CD4-positive, alpha-beta T cell treated with Interleukin-17A for 1 hour (primary cell): ENCODE data around the gene C12orf57.
A peak's percentile ranks its signal among the peaks of the same experiment; 100 is the strongest.

Experiments
- DNase-seq: peaks from one replicate; pipeline ENCODE4 v3.0.0-alpha.2; 2020

C12orf57 gene

DNA sequence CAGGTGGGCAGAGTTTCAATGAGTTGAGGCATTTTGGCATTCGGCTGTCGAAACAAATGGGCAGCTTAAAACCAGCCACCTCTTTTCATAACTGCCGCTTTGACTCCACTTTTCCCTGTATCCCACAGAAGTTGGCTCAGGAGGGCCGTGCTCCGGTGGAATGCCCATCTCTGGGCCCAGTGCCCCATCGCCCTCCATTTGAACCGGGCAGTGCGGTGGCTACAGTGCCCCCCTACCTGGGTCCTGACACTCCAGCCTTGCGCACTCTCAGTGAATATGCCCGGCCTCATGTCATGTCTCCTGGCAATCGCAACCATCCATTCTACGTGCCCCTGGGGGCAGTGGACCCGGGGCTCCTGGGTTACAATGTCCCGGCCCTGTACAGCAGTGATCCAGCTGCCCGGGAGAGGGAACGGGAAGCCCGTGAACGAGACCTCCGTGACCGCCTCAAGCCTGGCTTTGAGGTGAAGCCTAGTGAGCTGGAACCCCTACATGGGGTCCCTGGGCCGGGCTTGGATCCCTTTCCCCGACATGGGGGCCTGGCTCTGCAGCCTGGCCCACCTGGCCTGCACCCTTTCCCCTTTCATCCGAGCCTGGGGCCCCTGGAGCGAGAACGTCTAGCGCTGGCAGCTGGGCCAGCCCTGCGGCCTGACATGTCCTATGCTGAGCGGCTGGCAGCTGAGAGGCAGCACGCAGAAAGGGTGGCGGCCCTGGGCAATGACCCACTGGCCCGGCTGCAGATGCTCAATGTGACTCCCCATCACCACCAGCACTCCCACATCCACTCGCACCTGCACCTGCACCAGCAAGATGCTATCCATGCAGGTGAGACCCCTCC lies 5.2 kb upstream of the C12orf57 start:
- DNase-seq = no peak

DNA sequence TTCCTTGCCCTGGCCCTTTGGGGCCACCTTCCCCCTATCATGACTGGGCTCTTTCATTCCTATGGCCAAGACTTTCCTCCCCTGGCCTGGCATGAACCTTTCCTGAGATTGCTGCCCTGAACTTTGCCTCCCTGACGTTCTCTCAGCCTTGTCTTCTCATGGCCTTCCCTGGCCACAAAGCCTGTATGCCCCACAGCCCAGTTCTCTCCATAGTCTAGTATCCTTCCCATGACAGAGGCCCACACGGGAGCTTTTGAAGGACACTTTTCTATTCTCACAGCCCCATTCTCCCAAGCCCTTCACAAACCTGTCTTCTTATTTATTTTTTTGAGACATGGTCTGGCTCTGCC lies 4.7 kb upstream of the C12orf57 start:
- no peak for DNase-seq

DNA sequence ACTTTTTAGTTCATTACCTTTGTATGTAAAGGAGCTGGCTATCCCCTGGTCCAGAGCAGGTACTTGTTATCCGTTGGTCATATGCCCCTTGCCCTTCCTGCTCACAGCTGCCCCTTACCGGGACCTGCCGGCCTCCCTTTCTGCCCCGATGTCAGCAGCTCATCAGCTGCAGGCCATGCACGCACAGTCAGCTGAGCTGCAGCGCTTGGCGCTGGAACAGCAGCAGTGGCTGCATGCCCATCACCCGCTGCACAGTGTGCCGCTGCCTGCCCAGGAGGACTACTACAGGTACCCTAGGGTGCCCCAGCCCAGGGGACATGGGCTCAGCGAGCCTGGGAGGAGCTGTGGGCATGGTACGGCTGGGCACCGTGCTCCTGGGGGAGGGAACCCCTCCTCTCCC lies 2.6 kb upstream of the C12orf57 start:
- no peak for DNase-seq

DNA sequence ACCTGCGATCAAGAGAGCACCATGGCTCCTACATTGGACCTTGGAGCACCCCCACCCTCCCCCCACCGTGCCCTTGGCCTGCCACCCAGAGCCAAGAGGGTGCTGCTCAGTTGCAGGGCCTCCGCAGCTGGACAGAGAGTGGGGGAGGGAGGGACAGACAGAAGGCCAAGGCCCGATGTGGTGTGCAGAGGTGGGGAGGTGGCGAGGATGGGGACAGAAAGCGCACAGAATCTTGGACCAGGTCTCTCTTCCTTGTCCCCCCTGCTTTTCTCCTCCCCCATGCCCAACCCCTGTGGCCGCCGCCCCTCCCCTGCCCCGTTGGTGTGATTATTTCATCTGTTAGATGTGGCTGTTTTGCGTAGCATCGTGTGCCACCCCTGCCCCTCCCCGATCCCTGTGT lies 2.0 kb upstream of the C12orf57 start:
- DNase-seq = no peak

GRCh38 chr12:6942331-6942665 lies 1.5 kb upstream of the C12orf57 start:
- peak; percentile 18 for DNase-seq

DNA sequence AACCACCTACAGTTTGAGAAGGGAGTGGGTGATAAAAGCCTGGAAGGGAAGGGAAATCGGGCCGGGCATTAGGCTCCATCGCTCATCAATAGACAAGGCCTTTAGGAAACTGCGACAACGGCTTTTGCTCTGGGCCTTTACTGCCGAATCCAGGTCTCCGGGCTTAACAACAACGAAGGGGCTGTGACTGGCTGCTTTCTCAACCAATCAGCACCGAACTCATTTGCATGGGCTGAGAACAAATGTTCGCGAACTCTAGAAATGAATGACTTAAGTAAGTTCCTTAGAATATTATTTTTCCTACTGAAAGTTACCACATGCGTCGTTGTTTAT lies 467 bp upstream of the C12orf57 start:
- DNase-seq = peak; percentile 94

DNA sequence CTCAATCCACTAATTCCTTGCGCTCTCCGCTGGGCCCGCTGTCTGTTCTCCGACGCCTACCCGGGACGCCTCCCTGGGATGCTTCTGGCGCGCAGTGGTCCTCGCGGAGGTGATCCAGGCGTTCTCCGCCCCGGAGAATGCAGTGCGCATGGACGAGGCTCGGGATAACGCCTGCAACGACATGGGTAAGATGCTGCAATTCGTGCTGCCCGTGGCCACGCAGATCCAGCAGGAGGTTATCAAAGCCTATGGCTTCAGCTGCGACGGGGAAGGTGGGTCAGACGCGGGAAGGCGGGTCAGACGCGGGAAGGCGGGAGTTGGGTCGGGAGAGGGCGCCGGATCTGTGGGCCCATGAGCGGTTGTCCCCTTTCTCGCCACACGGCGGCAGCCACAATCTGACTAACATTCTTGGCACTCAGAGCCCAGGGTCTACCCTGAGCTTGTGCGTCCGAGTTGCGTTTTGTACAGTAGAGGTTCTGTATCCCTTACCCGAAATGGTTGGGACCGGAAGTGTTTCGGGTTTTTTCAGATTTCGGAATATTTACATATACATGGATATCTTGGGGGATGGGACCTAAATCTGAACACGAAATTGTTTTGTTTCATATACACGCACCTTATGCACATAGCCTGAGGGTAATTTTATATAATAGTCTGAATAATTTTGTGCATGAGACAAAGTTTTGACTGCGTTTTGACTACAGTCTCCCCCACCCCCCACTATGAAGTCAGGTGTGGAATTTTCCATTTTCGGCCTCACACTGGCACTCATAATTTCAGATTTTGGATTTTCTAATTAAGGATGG lies 762 bp downstream of the C12orf57 start:
- peak; percentile 91 for DNase-seq

DNA sequence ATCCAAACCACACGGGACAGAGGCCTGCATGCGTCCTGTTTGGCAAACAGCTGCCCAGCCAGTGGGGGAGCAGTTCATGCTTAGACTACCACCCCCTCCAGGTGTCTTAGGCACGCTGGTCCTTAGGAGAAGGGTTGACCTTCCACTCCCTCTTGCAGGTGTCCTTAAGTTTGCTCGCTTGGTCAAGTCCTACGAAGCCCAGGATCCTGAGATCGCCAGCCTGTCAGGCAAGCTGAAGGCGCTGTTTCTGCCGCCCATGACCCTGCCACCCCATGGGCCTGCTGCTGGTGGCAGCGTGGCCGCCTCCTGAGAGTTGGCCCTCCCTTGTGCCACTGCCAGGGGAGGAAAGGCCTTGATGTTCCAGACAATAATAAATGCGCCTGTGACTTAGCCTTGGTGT lies 1.8 kb downstream of the C12orf57 start:
- no peak for DNase-seq

DNA sequence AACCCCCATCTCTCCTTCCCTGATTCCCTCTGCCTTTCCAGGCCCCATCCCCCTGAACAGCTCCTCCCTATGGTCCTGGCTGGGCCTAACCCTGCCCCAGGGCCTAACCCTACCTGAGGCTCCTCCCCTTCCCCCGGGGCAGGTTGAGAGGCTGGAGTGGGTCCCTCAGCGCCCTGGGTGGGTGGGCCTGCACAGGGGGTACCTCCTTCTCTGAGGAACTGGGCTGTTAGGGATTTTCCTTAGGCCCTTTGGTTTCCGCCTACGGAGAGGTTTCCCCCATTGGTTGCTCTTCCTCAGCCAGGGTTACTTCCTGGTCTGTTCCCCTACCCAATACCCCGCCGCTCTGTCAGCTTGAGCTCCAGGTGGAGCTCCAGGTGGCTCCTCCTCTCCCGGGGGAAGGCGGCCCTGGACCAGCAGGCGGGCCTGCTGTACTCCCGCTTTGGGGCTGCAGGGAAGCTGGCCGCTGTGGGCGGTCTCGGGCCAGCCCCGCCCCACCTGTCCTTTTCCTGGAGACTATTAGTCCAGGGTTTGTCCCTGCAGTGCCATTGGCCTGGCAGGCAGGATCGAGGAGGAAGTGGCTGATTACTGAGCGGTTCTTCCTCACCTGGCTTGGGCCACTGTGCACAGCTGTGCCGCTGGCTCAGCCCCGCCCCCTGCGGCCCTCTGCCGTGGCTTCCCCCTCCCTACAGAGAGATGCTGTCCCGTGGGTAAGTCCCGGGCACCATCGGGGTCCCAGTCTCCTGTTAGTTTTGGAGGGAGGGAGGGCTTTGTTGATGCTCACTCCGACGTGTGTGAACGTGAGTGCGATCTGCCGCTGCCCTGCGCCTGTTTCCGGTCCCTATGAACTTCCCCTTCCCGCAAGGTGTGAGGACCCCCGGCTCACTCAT lies 2.5 kb downstream of the C12orf57 start:
- DNase-seq = peak; percentile 79

- no peak for DNase-seq
These were observed 3.1 kb downstream of the C12orf57 start for GRCh38 chr12:6946920-6947374.

- no peak for DNase-seq
These were observed 3.8 kb downstream of the C12orf57 start for GRCh38 chr12:6947615-6948014.

DNA sequence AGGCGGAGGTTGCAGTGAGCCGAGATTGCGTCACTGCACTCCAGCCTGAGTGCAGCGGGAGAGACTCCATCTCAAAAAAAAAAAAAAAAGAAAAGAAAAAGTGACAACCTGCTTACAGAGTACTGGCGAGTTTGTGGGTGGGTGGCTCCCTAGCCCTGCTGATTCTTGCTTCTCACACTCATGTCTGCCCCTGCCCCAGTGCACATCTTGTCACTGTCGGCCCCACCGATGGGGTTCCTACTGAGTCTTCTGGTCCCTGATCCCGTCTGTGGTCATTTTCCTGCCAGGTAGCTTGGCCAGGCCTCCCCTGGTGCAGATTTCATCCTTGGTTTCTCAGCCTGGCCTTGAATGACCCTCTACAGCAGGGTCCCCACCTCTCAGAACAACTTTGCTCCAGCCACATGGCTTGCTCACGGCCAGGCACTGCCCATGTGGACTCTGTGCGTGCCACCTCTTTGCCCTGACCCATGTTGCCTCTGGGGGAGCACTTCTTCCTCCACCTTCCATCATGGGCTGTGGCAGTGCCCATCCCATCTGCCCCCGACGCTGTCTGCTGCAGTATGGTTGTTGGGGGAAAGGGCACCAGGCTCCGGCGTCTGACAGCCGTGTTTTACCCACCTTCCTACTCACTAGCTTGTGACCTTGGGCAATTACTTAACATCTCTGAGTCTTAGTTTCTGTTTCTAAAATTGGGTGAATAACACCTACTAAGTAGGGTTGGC lies 5.2 kb downstream of the C12orf57 start:
- peak; percentile 66 for DNase-seq

DNA sequence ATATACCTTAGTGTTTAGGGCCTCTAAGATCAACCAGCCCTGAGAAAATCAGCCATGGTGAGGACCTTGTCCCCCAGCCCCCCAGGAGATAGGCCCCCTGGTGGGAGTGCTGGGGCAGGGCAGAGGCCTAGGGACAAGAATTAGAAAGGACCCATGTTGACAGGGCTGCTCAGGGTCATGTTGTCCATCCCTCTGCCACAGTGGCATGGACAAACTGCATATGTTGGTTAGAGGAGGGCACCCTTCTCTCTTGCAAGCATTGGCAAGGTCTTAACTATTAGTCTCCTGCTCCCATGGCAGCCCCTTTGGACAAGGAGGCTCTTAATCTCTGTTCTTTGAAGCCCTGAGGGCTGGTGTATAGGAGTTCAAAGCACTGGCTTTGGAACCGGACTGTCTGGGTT lies 6.6 kb downstream of the C12orf57 start:
- peak; percentile 60 for DNase-seq

DNA sequence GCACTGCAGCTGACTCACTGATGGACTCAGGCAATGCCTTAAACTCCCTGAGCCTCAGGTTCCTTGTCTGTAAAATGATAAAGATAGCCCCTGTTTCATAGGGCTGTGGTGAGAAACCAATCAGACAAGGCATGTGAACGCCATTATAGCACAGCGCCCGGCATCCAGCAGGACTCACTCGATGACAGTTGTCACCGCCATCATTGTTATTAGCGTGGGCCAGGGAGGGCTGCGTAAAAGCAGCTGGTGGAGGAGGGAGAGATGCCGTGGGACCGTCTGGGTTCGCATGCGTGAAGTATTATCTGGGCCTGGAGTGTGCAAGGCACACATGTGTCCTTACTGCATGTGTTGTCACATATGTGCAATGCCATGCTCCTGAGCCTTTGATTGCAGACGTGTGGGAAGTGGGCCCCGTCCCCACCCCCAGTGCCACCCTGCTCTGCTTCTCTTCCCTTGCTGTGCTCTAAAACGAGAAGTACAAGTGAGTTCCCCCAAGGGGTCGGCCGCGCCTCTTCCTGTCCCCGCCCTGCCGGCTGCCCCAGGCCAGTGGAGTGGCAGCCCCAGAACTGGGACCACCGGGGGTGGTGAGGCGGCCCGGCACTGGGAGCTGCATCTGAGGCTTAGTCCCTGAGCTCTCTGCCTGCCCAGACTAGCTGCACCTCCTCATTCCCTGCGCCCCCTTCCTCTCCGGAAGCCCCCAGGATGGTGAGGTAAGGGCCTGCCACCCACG lies 7.2 kb downstream of the C12orf57 start, which contains the start of gene PTPN6:
PTPN6 (plus strand) TSS at position 546 of the 730 bp plus-strand sequence; CDS start at position 703, 157 bp downstream.
- peak; percentile 68 for DNase-seq

DNA sequence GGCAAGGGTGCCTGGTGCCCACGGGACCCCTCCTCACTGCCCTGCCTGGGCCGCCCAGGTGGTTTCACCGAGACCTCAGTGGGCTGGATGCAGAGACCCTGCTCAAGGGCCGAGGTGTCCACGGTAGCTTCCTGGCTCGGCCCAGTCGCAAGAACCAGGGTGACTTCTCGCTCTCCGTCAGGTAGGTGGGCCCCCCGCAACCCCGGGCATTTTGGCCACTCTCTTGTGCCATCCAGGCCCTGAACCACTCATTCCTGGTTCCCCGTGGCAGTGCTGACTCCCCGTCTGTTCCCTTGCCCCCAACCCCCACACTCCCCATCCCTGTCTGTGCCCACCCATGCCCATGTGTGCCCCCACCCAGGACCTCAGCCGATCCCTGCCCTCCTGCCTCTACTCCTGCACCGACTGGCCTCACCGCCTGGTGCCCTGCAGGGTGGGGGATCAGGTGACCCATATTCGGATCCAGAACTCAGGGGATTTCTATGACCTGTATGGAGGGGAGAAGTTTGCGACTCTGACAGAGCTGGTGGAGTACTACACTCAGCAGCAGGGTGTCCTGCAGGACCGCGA lies 7.8 kb downstream of the C12orf57 start:
- peak; percentile 57 for DNase-seq

GRCh38 chr12:6952121-6952862 lies 8.5 kb downstream of the C12orf57 start:
- peak; percentile 31 for DNase-seq

DNA sequence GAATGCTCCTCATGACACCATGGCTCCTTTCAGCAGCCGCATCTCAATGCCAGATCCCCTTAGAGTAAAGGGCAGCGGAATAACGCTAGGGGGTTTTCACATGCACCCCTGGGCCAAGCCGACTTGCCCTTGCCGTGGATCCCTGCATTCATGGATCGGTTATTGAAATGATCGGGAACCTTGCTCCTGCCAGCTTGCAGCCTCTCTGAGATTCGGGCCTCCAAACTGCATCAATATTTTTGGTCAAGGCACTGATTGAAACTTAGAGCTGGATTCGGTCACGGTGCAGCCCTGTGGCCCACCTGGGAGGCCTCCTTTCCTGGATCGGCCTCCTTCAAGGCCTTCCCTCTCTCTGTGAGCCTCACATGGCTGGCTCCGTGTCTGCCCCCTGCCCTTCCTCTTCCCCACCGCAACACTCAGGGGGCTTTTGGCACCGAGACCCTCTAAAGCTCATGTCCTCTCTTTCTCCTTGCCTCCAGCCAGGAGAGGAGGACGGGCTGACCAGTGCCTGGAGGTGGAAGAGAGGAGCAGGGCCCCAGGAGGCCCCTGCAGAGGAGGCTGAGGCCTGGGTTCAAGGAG lies 9.1 kb downstream of the C12orf57 start:
- no peak for DNase-seq

DNA sequence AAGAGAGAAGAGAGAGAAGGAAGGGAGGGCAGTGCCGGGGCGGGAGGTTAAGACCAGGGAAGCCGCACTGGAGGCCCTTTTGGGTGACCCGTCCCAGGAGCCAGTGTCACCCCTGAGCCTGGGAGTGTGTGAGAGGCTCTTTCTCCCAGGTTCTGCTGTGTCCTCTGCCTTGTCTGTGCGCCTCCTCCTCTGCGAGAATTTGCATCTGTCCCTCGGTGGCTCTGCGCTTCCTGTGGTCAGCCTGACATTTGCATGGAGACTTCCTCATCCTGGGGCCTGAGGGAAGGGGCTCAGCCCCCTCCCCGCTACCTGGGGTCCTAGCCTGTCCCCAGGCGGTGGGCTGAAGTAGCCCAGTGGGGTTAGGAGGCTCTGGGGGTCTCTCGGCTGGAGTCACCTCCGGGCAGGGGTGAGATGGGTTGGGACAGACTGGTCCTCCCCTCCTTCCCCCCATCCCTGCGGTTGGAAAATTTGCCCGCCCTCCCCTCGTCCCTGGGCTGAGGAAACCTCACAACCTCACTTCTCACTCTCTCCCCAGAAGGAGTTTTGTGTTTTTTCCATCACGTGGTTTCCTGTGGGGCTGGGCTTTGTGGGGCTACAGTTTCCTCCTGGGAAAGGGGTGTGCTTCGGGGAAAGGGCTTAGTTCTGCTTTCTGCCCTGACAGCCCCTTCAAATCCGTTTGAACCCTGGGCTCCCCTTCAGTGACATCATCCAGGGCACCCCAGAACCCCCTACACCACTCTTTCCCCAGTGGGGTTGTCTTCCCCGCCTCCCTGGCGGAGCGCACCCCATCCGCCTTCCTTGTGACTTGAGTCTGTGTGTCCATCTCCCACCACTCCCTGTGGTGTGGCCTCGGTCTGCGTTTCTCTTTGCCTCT lies 9.9 kb downstream of the C12orf57 start:
- peak; percentile 88 for DNase-seq
